Measurements from ENCODE around the gene TLE6. TPM values are rescaled to one million over a fixed set of nuclear protein-coding genes. Genes with fewer than 3 reads are reported as not detected.

The TLE6 gene
- total RNA-seq, 1 donor from 2014 or later, result 0.93 TPM

GRCh38 chr19:2944775-2945574 lies 32.4 kb upstream of the TLE6 start, which contains the start of gene ZNF77:
Gene ZNF77, minus strand, starts transcription at chr19:2944971. Its CDS starts 131 bp downstream, at chr19:2944840.
- Mint-ChIP-seq H3K9me3 (no peaks in the 10 kb centered on the region), H3K27me3 (no peaks in the 10 kb centered on the region), H3K36me3 (ENCODE audit: low read depth) (peaks cover 12% of the 10 kb centered on the region), H3K4me3 (peak within 1 kb of the TSS; percentile 96), H3K27ac (peak within 1 kb of the TSS; percentile 95), H3K4me1 (peaks cover 31% of the 10 kb centered on the region)
- TF ChIP-seq, protein P1, sequence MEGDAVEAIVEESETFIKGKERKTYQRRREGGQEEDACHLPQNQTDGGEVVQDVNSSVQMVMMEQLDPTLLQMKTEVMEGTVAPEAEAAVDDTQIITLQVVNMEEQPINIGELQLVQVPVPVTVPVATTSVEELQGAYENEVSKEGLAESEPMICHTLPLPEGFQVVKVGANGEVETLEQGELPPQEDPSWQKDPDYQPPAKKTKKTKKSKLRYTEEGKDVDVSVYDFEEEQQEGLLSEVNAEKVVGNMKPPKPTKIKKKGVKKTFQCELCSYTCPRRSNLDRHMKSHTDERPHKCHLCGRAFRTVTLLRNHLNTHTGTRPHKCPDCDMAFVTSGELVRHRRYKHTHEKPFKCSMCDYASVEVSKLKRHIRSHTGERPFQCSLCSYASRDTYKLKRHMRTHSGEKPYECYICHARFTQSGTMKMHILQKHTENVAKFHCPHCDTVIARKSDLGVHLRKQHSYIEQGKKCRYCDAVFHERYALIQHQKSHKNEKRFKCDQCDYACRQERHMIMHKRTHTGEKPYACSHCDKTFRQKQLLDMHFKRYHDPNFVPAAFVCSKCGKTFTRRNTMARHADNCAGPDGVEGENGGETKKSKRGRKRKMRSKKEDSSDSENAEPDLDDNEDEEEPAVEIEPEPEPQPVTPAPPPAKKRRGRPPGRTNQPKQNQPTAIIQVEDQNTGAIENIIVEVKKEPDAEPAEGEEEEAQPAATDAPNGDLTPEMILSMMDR (IDR thresholded peaks at IDR 0.05), result no peak
- ChIA-PET POLR2A (interaction anchor here (0.7 kb wide), 3 partner anchors 44 to 546 kb away, joined by 3 to 13 read pairs (median 4); partner anchors contain the start of gene ZNF57), CTCF (no interaction called here)
- ATAC-seq (ENCODE audit: low read depth) (peak; percentile 98), DNase-seq (peak; percentile 96)
- intact Hi-C loops (cut with micrococcal nuclease), result loop anchor here (1.0 to 5.0 kb wide), 4 partner anchors 45 to 1692 kb away; partner anchors contain the start of genes TNFAIP8L1, ZNF555 and ZNF57

DNA sequence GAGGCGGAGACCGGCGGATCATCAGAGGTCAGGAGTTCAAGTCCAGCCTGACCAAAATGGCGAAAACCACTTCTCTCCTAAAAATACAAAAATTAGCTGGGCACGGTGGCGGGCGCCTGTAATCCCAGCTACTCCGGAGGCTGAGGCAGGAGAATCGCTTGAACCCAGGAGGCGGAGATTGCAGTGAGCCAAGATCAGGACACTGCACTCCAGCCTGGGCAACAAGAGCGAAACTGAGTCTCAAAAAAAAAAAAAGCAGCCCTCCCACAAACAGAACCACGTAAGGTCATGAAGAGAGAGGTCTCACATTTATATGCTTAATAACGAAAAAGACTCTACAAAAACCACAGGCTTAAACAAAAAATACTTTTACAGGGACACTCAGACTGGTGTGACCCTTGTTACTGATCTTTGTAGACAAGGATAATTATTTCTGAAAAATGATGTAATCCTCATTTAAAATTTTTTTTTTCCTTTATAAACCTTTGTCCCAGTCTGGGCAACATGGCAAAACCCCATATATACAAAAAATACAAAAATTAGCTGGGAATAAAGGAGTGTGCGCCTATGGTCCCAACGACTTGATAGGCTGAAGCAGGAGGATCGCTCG lies 31.7 kb upstream of the TLE6 start:
- intact Hi-C loops (cut with micrococcal nuclease), result loop anchor here (1.0 to 5.0 kb wide), 4 partner anchors 45 to 1692 kb away; partner anchors contain the start of genes TNFAIP8L1, ZNF555 and ZNF57
- H3K4me3 Mint-ChIP-seq, result peak overlapping the region; percentile 96
- peaks cover 16% of the 10 kb centered on the region for H3K36me3 Mint-ChIP-seq (ENCODE audit: low read depth)
- DNase-seq, result no peak
- peak overlapping the region; percentile 95 for H3K27ac Mint-ChIP-seq
- POLR2A ChIA-PET, result interaction anchor here (0.7 kb wide), 1 partner anchor 547 kb away, joined by 3 read pairs; no protein-coding TSS in a partner anchor
- H3K27me3 Mint-ChIP-seq, result no peaks in the 10 kb centered on the region
- TF ChIP-seq, protein P1 (IDR thresholded peaks at IDR 0.05), result no peak
- peaks cover 36% of the 10 kb centered on the region for H3K4me1 Mint-ChIP-seq
- no peaks in the 10 kb centered on the region for H3K9me3 Mint-ChIP-seq
- no peak for ATAC-seq (ENCODE audit: low read depth)
- CTCF ChIA-PET, result no interaction called here

- TF ChIP-seq, protein P1 (IDR thresholded peaks at IDR 0.05), result no peak
- intact Hi-C loops (cut with micrococcal nuclease), result loop anchor here (1.0 to 10.0 kb wide), 11 partner anchors 27 to 1687 kb away; partner anchors contain the start of genes DOHH, FZR1, NCLN and SGTA
- DNase-seq (no peak), ATAC-seq (ENCODE audit: low read depth) (peak; percentile 2)
- no peaks in the 10 kb centered on the region for H3K27me3 Mint-ChIP-seq
- H3K4me3 Mint-ChIP-seq, result peak overlapping the region; percentile 98
- CTCF ChIA-PET, result interaction anchor here (0.5 to 3.4 kb wide), 14 partner anchors 9 to 1121 kb away, joined by 3 to 41 read pairs (median 3); partner anchors contain the start of gene TLE6
- POLR2A ChIA-PET, result interaction anchor here (0.6 to 2.4 kb wide), 14 partner anchors 10 to 1681 kb away, joined by 3 to 25 read pairs (median 8); partner anchors contain the start of genes CIRBP, NCLN, SGTA and TLE6
- peaks cover 26% of the 10 kb centered on the region for H3K4me1 Mint-ChIP-seq
- H3K36me3 Mint-ChIP-seq (ENCODE audit: low read depth), result peaks cover 13% of the 10 kb centered on the region
- no peaks in the 10 kb centered on the region for H3K9me3 Mint-ChIP-seq
- H3K27ac Mint-ChIP-seq, result peak overlapping the region; percentile 98
These were observed 27.5 kb upstream of the TLE6 start for GRCh38 chr19:2949939-2950285.

GRCh38 chr19:2950286-2951124 lies 26.9 kb upstream of the TLE6 start:
- no peaks in the 10 kb centered on the region for H3K9me3 Mint-ChIP-seq
- H3K36me3 Mint-ChIP-seq (ENCODE audit: low read depth), result peaks cover 11% of the 10 kb centered on the region
- no peaks in the 10 kb centered on the region for H3K27me3 Mint-ChIP-seq
- H3K27ac Mint-ChIP-seq, result peak overlapping the region; percentile 98
- intact Hi-C loops (cut with micrococcal nuclease), result loop anchor here (1.0 to 10.0 kb wide), 12 partner anchors 27 to 554 kb away; partner anchors contain the start of genes DOHH, FZR1, NCLN and SGTA
- ChIA-PET POLR2A (interaction anchor here (0.6 to 2.4 kb wide), 27 partner anchors 9 to 1681 kb away, joined by 3 to 25 read pairs (median 5); partner anchors contain the start of genes CIRBP, NCLN, SGTA and TLE5), CTCF (interaction anchor here (0.5 to 3.4 kb wide), 17 partner anchors 10 to 1121 kb away, joined by 3 to 41 read pairs (median 3); partner anchors contain the start of gene TLE6)
- peaks cover 20% of the 10 kb centered on the region for H3K4me1 Mint-ChIP-seq
- ATAC-seq (ENCODE audit: low read depth), result peak; percentile 93
- DNase-seq, result peak; percentile 99
- TF ChIP-seq, protein P1 (IDR thresholded peaks at IDR 0.05), result no peak
- H3K4me3 Mint-ChIP-seq, result peak overlapping the region; percentile 98
